K562 (cell line): ENCODE measurements around the gene TFDP1. TPM values are rescaled to one million over a fixed set of nuclear protein-coding genes. Genes with fewer than 3 reads are reported as not detected.

ENCODE experiments used
- ATAC-seq: fragments of 200-7000 bp; cut with Tn5 transposase; 3 replicates; pipeline ENCODE4 v1.9.1; 2020; ENCODE audit warnings: moderate library complexity
- BruUV-seq: library from RNA; stranded (reverse); fragments of 400-500 nt; replicated peaks from 2 replicates; lab custom pipeline; 2021; lab: Mats Ljungman, UMichigan
- CTCF ChIA-PET: fragments of 300-600 bp; formaldehyde crosslinking; extraction: SDS; loops from one replicate; lab custom pipeline; 2021; ENCODE audit warnings: low intra/inter-chr PET ratio; lab: Yijun Ruan, JAX
- POLR2A ChIA-PET: fragments of 300-600, 350-650 bp; sonication (Branson Sonifier 250); formaldehyde crosslinking; extraction: SDS; loops from one replicate; lab custom pipeline; 2021; ENCODE audit warnings: antibody characterized with exemption, inconsistent platforms; lab: Yijun Ruan, JAX
- DNase-seq, 4 experiments: peaks; one replicate each; pipeline versions ENCODE4 v3.0.0 to v3.0.0-alpha.2; 2011 to 2018; ENCODE audit warnings: low spot score in 3 of 4, mixed read lengths in 3 of 4; ENCODE audit errors: extremely low read depth in 1 of 4
- FAIRE-seq: peaks from 2 replicates; lab custom pipeline; 2011; peaks lifted over from hg19 to GRCh38; lab: Jason Lieb, UNC
- H2AFZ ChIP-seq: 2 replicates; pipeline ENCODE4 v1.6.0; 2011; ENCODE audit warnings: low read depth, low read length, control low read depth, inconsistent platforms
- H3K27ac ChIP-seq: fragments of 200-600 bp; 3 replicates; pipeline ENCODE4 v1.8.0; 2011; ENCODE audit warnings: low read depth, mild to moderate bottlenecking, control low read depth, inconsistent platforms, low read length, moderate library complexity, mixed read lengths; ENCODE audit errors: extremely low read depth
- H3K27me3 ChIP-seq, 2 experiments: fragments of 300-600 bp in 1 of 2; 2 replicates in 1 of 2; 3 replicates in 1 of 2; pipeline versions ENCODE4 v1.6.0 to v1.8.0; 2011; ENCODE audit warnings: inconsistent platforms in 2 of 2, low read length in 2 of 2, mild to moderate bottlenecking in 1 of 2, mixed read lengths in 1 of 2, moderate library complexity in 1 of 2; ENCODE audit not compliant: control insufficient read depth in 2 of 2, insufficient read depth in 2 of 2
- H3K36me3 ChIP-seq: fragments of 300-600 bp; 3 replicates; pipeline ENCODE4 v1.8.0; 2011; ENCODE audit warnings: mild to moderate bottlenecking, low read length, inconsistent platforms; ENCODE audit not compliant: control insufficient read depth, insufficient read depth
- H3K4me1 ChIP-seq, 2 experiments: fragments of 200-600 bp in 1 of 2; replicated peaks in 1 of 2; 2 replicates in 1 of 2; 3 replicates in 1 of 2; pipeline versions ENCODE4 v1.5.1 to v1.8.0; 2011; ENCODE audit warnings: inconsistent platforms in 2 of 2, low read length in 2 of 2, mild to moderate bottlenecking in 1 of 2, mixed read lengths in 1 of 2, moderate library complexity in 1 of 2; ENCODE audit not compliant: control insufficient read depth in 2 of 2, insufficient read depth in 2 of 2
- H3K4me2 ChIP-seq: 2 replicates; pipeline ENCODE4 v1.6.1; 2011; ENCODE audit warnings: low read length, control low read depth, inconsistent platforms, mixed read lengths; ENCODE audit not compliant: insufficient read depth
- H3K4me3 ChIP-seq: fragments of 200-600 bp; sonication (generic), shearing (Covaris generic); 2 replicates; pipeline ENCODE4 v1.5.1; 2016; ENCODE audit warnings: control low read depth, inconsistent platforms
- H3K79me2 ChIP-seq: fragments of 200-600 bp; 3 replicates; pipeline ENCODE4 v1.8.0; 2011; ENCODE audit warnings: low read length, inconsistent platforms; ENCODE audit not compliant: control insufficient read depth, insufficient read depth
- H3K9ac ChIP-seq, 2 experiments: 2 replicates each; pipeline versions ENCODE4 v1.6.0 to v1.6.1; 2011; ENCODE audit warnings: low read depth in 2 of 2, low read length in 2 of 2, control low read depth in 1 of 2, inconsistent platforms in 1 of 2, mild to moderate bottlenecking in 1 of 2, mixed read lengths in 1 of 2; ENCODE audit not compliant: insufficient read depth in 1 of 2
- H3K9me1 ChIP-seq: one replicate; pipeline ENCODE4 v1.6.0; 2011; ENCODE audit warnings: inconsistent platforms, mild to moderate bottlenecking, low read length, moderate library complexity; ENCODE audit not compliant: control insufficient read depth, insufficient read depth
- H3K9me3 ChIP-seq: replicated peaks from 2 replicates; pipeline ENCODE4 v1.5.1; 2011; ENCODE audit warnings: low read depth, low read length, inconsistent platforms; ENCODE audit not compliant: control insufficient read depth, insufficient read depth
- H4K20me1 ChIP-seq: replicated peaks from 2 replicates; pipeline ENCODE4 v1.6.1; 2011; ENCODE audit warnings: low read length, inconsistent platforms, mixed read lengths; ENCODE audit not compliant: control insufficient read depth, insufficient read depth
- CSDE1 ChIP-seq, 2 experiments: fragments of 450-650 bp; IDR thresholded peaks; 2 replicates each; pipeline ENCODE4 v1.6.1; 2016; ENCODE audit warnings: mild to moderate bottlenecking in 1 of 2
- ZC3H11A ChIP-seq: IDR thresholded peaks from 2 replicates; pipeline ENCODE4 v1.6.1; 2012; ENCODE audit warnings: low read depth, low read length, improper control_type of control experiment
- WGBS: fragments of 100-300 bp; shearing (Covaris generic); methylation state at CpG from one replicate; pipeline ENCODE4 v1.1.6; 2016; ENCODE audit warnings: low coverage, mixed read lengths; ENCODE audit not compliant: insufficient coverage; ENCODE audit errors: missing lambda C conversion rate; 5-methylcytosine and 5-hydroxymethylcytosine counted together
- in situ Hi-C: fragments of 300-500 bp; cut with MboI; formaldehyde crosslinking; loops from 4 replicates; pipeline ENCODE4 v1.15.0; 2018; ENCODE audit warnings: inconsistent platforms, mixed read lengths
- intact Hi-C: fragments of 100-400 bp; cut with micrococcal nuclease; formaldehyde crosslinking; loops from 2 replicates; pipeline ENCODE4 v1.14.2; 2022
- polyA plus RNA-seq, 8 experiments: library from polyadenylated mRNA; depleted of rRNA in 4 of 8; stranded (reverse) in 5 of 8; unstranded in 3 of 8; fragments of >200 nt; fragmentation: Nextera tagmentation in 2 of 8; fragmentation: Illumina TruSeq in 1 of 8; extraction: Ambion mirVana in 2 of 8; extraction: Trizol in 1 of 8; gene quantifications; 2 replicates each; pipeline versions ENCODE4 v1.2.1 to v1.2.3, GENCODE V29; 2011 to 2014; ENCODE audit warnings: inconsistent platforms in 1 of 8, missing spikeins in 1 of 8
- total RNA-seq, 7 experiments: library from RNA; depleted of rRNA in 6 of 7; stranded (reverse); fragments of >200 nt in 6 of 7; fragmentation: Illumina TruSeq in 2 of 7; extraction: Trizol in 2 of 7; gene quantifications; 2 replicates each; pipeline versions ENCODE4 v1.2.1 to v1.2.3, GENCODE V29; 2011 to 2021; ENCODE audit warnings: low replicate concordance in 1 of 7
- TF ChIP-seq, protein P1 (sequence below): IDR thresholded peaks from 2 replicates; pipeline ENCODE4 v1.6.1; 2012; ENCODE audit warnings: low read depth, low read length, improper control_type of control experiment, borderline replicate concordance

The TFDP1 gene
- total and polyA plus RNA-seq, 9 of the 15 experiments (the other 6 are each of a cell fraction or from before 2014, with no cell fraction given) = 33.8 to 145 (median 69.1) TPM

DNA sequence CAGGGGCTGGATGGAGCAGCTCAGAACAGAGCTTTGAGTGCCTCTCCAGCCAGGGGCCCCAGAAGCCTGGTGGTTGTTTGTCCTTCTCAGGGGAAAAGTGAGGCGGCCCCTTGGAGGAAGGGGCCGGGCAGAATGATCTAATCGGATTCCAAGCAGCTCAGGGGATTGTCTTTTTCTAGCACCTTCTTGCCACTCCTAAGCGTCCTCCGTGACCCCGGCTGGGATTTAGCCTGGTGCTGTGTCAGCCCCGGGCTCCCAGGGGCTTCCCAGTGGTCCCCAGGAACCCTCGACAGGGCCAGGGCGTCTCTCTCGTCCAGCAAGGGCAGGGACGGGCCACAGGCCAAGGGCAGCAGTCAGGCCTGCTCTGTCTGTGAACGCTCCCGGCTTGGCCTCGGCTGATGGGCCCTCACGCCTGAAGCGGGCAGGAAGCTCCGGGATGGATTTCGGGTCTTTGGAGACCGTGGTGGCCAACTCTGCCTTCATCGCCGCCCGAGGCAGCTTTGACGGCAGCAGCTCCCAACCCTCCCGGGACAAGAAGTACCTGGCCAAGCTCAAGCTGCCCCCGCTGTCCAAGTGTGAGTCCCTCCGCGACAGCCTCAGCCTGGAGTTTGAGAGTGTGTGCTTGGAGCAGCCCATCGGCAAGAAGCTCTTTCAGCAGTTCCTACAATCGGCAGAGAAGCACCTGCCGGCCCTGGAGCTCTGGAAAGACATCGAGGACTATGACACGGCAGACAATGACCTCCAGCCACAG is 82.6 kb downstream of the TFDP1 start, which contains the start of gene GRK1:
Gene GRK1 (plus strand): TSS at position 269 of the 751 bp plus-strand sequence. CDS start 168 bp downstream, at position 437.
- ChIA-PET POLR2A (interaction anchor here (0.7 to 0.9 kb wide), 2 partner anchors 56 to 60 kb away, joined by 3 to 4 read pairs; no protein-coding TSS in a partner anchor), CTCF (no interaction called here)

More for the DNA sequence above, 82.6 kb downstream of the TFDP1 start, which contains the start of gene GRK1:
- Histone ChIP-seq H3K36me3 (no peaks in the 10 kb centered on the region), H3K4me2 (no peak within 1 kb of the TSS), H3K9ac (no peak within 1 kb of the TSS), H3K79me2 (no peaks in the 10 kb centered on the region), H3K27me3 (peaks cover 24 to 59% of the 10 kb centered on the region in 2 experiments; a peak in 3 of 5 replicates), H4K20me1 (no peaks in the 10 kb centered on the region), H3K27ac (no peak within 1 kb of the TSS), H3K9me1 (no peaks in the 10 kb centered on the region), H3K4me3 (no peak within 1 kb of the TSS), H2AFZ (no peak within 1 kb of the TSS), H3K9me3 (no peaks in the 10 kb centered on the region), H3K4me1 (peaks cover 0 to 17% of the 10 kb centered on the region in 2 experiments; a peak in 2 of 5 replicates)
- FAIRE-seq = no peak
- BruUV-seq = no TSS peak
- in situ Hi-C loops = loop anchor here (10.0 kb wide), 1 partner anchor 58 kb away; no protein-coding TSS in a partner anchor
- TF ChIP-seq CSDE1 (IDR thresholded peaks at IDR 0.05) = no peak
- no peak for TF ChIP-seq ZC3H11A
- TF ChIP-seq, protein P1, sequence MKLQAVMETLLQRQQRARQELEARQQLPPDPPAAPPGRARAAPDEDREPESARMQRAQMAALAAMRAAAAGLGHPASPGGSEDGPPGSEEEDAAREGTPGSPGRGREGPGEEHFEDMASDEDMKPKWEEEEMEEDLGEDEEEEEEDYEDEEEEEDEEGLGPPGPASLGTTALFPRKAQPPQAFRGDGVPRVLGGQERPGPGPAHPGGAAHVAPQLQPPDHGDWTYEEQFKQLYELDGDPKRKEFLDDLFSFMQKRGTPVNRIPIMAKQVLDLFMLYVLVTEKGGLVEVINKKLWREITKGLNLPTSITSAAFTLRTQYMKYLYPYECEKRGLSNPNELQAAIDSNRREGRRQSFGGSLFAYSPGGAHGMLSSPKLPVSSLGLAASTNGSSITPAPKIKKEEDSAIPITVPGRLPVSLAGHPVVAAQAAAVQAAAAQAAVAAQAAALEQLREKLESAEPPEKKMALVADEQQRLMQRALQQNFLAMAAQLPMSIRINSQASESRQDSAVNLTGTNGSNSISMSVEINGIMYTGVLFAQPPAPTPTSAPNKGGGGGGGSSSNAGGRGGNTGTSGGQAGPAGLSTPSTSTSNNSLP = no peak
- intact Hi-C loops = no loop called here
- WGBS = 6% methylated on average over 18 of the region's 32 CpGs
- DNase-seq = no peak
- ATAC-seq = peak; percentile 47; the same call in 2 of the 3 replicates
